NCI-H2081 treated with DMSO at 0.1 percent for 48 hours (cell line): ENCODE results near the gene MAP3K20.
"Not testable (repeated sequence)": the region's sequence is repeated elsewhere in the genome, so short reads cannot be mapped to it uniquely, and the experiment has no call there.

ENCODE experiments used
- DNase-seq: peaks from one replicate; lab custom pipeline; 2025; lab: John Stamatoyannopoulos, UW

The MAP3K20 gene

DNA sequence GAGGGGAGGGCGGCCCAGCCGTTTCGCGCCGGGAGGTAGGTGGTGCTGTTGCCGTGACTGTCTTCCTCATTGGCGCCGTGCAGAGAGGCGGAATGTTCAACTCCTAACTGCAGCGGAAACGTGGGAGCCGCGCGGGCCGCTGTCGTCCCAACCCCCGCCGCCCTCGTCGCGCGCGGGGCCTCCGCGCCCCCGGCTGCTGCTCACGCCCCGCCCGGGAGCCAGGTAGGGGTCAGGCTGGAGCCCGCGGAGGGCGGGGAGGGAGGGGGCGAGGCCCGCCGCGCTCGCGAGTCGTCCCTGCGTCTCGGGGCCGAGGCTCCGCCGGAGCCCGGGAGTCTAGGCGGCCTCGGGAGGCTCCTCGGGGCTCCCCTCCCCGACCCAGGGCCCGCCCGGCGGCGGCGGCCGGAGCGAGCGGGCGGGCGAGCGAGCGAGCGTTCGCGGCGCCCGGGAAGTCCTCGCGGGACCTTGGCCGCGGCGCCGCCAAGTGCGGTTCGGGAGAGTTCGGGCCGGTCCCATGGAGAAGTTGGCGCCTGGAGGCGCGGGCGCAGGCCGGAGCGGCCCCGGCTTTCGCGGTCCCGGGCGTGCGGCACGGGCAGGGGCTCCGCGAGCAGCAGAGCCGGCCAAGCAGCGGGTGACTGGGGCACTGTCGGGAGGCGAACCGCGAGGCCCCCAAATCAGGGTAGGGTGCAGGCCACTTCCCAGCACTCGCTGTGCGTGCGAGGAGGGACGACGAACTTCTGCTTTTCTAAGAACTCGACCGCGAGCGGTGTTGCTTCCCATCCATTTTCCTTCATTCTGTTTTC, at the start of gene MAP3K20:
Gene MAP3K20 (plus strand): TSS at position 66 of the 800 bp plus-strand sequence. CDS start 15,186 bp downstream, outside the sequence.
- no peak for DNase-seq

DNA sequence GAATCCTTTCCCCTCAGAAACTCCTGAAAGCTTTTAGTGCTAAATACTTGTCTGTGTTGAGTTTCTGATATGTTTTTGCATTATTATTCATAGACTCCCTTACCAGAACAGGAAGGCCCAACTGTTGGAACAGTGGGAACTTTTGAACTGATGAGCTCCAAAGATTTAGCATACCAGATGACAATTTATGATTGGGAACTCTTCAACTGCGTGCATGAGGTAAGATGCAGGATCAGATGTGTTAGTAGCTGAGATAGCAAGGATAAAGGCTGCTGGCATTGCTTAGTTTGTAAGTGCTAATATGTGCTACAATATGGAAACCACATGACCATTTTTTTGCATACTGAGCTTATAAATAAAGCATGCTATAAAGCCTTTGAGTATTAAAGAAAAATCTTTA, 49.2 kb upstream of the MAP3K20 start:
- no peak for DNase-seq

DNA sequence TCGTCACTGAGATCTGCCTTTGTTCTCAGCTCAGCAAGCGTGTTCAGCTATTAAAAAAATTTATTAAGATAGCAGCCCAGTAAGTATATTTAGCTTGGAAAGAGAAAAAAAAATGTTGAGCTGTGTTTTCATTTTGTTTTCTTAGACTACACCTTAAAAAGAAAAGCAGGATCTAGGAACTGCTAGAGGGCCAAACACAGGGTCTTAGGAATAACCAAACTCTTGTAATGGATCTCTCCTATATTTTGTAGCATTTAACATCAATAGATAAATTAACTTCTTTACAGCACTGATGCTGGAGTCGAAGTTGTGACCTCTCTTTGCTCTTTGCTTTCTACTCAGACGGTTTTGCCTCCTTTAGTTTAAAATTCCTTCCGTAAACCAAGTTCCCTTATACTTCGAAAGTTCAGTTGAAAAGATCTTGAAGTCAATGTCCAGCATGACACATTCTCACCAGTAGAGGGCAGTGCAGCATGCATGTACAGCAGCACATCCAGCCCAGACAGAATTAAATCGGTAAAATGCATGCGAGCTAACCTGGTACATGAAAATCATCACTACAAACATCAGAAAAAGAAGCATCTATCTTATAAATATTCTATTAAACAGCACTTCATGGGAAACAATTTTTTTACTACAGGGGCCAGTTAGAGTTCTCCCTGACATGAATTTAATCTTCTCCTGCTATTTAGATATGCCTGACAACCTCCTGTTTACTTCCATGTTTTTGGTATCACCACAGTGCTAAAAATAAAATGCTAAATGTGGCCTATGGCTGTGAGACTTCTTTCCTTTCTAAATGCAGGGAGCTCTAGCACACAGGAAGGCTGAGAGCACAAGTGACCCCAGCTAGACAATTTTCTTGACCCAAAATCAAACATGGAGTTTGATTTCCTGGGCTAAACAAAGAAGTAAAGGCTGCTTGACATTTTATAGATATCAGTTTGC, 48.2 kb upstream of the MAP3K20 start:
- peak; percentile 41 for DNase-seq

DNA sequence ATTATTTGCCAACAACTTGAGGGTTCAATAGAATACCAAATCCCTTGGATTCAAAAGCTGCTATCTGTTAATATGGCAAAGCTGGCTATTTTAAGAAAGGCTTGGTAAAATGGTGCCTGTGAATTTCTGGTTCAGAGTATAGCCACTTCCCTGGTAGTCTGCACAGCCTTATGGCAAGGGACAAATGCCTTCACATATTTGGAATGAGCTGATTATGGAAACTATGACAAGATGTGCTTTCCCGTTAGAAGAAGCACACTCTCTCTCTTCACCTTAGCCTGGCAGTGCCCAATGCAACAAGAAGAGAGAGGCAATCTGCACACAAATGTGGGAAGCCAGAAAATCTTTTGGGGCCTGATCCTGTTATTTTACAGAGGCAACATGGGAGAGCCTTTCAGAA, 47.5 kb upstream of the MAP3K20 start:
- no peak for DNase-seq

DNA sequence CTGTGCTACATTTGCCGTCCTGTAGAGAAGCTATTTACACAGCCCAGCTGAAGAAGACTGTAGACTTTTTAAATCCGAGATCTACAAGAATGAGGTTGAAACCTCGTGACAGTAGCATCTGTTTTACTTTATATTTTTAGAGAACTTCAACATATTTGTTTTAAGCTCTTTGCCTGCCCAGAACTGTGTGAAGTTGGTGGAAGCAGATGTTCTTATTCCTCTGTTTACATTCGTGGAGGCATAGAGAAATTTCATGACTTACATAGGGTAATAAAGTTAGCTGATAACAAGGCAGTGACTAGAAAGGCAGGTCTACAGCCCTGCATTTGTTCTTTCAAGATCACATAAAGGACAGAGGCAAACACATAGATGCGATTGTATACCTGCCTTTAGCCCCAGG, 47.0 kb upstream of the MAP3K20 start:
- DNase-seq, result no peak

DNA sequence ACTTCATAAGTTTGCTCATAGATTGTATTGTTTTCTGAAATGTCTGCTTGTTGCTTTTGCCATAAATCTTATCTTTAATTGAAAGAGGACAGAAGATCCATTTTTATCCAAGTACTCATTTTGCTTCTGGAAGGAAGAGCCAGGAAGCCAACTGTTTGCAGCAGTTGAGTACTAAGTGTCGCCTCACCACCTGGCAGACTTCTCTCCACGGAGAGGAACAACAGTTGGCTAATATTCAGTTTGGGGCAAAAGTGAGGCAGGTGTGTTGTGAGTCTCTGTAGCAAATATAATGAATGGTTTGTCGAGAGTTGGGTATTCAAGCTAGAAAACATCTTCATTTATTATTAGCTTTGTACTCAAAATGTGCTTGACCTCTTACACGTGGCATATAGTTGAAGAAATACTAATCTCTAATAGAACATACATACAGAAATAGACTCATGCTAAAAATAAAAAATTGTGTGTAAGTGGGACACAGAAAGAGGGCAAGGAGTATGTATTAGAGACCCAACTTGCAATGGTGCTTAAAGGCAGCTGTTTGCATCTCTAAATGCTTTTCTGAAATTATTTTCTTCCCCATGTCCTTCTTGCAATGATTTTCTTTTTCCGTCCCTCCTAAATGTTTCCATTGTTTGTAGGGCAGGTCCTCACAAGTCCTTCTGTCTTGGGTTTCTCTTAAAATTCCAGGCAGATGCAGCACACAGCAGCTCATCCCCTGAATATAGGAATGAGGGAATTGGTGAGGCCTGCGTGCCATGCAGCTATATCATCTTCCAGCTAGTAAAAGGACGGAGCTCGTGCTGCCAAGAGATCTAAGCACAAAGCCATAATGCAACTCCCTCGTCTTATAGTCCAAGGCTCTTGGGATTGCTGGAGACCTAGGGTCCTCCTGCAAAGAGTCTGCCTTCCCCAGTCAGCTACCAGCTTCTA, 44.8 kb upstream of the MAP3K20 start:
- no peak for DNase-seq

DNA sequence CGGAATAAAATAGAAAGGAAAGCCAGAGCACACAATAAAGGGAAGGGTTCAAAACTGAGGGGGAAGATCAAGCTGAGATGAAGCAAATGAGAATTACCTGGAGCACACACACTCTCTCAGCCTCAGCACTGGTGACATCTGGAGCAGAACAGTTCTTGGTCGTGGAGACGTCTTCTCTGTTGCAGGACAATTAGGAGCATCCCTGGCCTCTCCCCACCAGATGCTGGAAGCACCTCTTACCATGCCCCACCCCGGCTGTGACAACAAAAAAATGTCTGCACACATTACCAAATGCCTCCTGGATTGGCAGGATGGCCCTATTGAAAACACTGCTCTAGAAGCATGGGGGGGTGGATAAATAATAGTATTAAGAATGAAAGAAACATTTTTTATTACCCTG, 43.6 kb upstream of the MAP3K20 start:
- DNase-seq, result no peak

DNA sequence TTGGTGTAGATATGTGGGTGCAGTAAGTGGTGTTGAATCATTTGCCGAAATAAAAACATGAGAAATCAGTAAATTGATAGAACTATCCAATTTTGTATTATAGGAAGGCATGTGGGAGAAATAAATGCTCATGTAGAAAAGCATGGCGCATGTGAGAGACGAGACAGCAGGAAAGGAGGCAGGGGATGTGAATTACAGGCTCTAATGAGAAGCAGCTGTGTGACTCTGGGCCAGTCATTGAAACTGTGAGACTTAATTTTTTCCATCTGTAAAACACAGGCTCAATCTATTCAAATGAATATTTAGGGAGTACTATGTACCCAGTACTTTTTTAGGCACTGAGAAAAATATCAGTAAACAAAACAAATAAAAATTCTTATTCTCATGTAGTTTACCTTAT, 42.6 kb upstream of the MAP3K20 start:
- no peak for DNase-seq

DNA sequence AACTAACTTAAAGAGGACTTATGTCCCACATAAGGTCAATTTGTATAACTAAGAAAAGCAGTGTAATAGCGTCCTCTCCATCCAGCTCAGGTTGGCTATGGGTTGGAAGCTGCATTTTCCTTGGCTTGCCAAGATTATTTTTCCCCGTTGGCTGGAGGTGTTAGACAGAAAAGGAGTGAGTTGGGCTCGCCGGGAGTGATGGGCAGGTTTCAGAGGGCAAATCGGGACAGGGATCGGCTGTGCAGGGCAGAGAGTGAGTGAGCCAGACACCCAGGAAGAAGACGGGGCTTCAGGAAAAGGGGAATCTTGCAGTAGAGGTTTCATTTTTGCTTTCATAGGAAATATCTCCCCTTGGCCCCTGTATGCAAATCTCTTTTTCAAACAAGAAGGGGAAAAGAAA, 41.5 kb upstream of the MAP3K20 start:
- no peak for DNase-seq

DNA sequence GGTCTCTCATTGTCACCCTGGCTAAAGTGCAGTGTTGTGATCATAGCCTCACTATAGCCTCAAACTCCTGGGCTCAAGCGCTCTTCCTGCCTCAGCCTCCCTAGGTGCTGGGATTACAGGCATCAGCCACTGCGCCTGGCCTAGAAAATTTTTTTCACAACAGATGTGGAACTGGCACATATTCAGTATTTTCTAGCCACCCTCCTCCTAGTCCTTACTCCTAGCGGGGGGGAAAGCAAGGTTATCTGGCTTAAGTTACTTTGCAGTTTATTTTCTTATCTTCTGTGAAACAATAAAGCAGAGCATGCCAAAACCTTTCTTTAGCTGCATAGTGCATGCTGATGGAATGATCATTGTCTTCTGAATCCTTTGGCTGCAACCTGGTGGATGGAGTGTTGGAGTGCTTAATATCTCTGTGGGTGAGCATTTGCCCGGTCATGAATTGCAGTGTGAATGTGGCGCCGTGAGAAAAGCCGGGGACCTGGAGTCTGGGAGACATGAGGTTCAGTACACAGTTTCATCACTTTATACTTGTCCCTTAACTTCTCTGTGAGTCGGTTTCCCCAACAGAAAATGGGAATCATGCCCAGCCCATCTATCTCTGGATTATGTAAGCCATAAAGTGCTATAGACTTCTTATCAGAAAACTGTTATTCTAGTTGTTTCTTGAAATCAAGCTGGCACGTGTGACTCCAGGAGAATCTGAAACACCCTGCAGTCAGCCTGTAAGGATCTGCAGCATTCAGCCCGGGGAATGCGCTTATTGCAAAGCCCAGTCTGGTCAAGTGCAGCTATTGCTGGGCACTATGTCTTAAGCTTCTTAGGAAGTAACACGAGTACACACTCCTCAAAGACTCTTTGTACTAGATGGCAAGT, 38.2 kb upstream of the MAP3K20 start:
- no peak for DNase-seq

DNA sequence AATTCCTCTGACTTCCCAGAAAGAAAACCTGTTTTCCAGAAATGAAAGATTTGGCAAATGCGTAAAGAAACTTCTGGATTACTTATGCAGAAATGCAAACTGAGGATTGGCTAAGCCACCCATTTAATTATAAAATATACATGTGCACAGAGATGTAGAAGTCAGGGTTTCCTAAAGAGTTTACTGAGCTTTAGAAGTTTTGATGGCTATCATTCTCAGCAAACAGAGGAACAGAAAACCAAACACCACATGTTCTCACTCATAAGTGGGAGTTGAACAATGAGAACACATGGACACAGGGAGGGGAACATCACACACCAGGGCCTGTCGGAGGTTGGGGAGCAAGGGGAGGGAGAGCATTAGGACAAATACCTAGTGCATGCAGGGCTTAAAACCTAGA, 37.4 kb upstream of the MAP3K20 start:
- not testable (repeated sequence) for DNase-seq

DNA sequence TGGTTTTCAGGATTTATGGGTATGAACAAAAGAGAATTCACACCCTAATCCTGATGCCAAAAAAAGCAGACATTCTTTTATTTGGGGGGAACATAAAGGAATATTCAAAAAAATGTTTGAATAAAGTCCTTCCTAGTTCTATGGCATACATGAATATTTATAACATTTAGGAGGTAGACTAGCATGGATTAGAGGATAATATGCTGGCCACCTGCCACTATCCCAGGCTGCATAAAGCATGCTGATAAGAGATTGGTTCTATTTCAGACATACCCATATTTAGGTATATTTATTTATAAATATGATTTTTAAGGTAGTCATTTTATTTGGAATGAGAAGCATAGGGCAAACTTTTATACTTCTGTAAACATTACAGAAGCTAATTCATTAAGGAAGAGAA, 34.9 kb upstream of the MAP3K20 start:
- DNase-seq, result no peak

DNA sequence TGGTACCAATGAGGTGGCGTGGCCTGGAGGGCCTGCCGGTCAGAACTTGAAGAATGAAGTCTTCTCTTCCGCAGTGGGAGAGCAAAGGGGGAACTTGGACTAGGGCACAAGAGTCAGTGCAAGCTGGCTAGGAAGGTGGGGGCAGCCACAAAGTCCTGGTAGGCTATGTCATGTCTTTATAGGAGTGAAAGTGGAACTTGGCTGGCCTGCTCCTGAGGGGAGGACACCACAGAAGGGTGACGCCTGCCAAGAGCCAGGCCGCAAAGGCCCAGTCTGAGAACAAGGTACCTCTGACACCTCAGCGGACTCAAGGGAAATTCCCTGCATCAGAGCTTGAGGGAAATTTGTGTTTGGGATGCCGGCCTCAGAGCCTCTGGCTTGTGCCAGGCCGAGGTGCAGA, 32.2 kb upstream of the MAP3K20 start:
- no peak for DNase-seq

DNA sequence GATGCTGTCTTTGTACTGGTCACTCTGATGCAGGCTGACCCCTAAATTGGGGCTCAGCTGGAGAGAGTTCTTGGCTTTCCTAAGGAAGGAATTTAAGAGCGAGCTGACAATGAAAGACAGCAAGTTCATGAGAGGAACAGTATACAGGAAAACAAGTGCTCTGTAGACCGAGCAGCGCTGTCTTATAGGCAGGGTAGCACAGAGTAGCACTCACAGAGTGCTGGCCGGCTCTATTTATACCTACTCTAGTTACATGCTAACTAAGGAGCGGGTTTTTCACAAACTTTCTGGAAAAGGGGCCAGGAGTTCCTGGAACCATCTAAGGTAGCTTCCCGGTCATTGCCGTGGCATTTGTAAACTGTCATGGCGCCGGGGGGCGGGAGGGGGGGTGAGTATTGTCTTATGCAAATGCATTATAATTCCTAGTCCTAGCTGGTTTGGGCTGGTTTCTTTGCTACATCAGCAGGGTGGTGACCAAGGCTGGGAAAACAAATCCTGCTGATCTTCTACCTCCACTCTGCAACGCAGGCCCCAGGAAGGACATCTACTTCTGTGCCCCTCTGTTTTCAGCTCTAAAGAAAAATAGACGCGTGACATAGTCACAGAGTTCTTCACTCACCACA, 31.6 kb upstream of the MAP3K20 start:
- no peak for DNase-seq

DNA sequence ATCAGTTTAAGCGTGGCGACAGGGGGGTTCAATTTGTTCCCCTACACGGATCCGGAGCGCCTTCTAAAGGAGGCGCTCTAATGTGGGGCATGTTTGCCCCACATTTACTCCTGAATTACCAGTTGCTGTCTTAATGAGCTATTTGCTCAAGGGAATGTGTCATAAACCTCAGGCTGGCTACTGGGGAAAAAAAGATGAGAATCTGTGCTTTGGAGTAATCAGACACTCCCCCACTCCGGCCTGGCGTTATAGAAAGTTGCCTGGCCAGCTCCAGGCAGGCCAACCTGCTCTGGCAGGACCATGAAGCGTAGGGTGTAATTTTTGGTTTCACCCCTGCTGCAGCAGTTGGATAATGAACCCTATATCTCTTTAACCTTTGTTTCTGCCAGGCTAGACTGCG, 31.0 kb upstream of the MAP3K20 start:
- no peak for DNase-seq

DNA sequence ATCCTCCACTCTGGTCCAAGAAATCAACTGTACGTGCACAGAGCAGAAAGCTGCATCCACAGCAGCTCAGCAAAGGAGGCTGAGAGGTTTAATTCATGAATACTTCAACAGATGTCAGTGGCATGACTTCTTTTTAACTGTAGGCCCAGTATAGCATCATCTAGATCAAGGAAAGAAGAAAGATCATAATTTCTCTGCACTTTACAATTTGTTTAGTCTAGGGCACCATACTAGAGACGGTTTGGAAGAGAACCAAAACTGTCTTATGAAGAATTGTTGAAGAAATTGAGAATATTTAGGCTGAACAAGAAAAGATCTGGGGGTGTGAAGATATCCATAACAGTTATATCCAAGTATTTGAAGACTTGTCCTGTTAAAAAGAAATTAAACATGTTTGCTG, 30.5 kb upstream of the MAP3K20 start:
- no peak for DNase-seq

DNA sequence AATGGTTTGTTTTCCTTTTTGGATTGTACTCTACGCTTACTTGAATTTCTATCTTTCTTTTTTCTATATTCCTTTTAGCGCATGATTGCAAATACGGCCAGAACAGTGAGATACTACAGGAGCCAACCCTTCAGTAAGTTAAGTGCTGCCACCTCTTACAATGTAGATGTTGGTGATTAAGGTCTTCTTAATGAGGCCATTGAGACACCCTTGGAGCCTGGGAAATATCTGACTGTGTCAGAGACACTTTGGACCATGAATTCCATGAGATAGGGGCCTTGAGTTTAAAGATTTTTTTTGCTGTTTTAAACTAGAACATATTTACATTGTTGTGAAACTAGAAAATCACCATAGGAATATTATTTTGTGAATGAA, 27.1 kb upstream of the MAP3K20 start:
- no peak for DNase-seq

DNA sequence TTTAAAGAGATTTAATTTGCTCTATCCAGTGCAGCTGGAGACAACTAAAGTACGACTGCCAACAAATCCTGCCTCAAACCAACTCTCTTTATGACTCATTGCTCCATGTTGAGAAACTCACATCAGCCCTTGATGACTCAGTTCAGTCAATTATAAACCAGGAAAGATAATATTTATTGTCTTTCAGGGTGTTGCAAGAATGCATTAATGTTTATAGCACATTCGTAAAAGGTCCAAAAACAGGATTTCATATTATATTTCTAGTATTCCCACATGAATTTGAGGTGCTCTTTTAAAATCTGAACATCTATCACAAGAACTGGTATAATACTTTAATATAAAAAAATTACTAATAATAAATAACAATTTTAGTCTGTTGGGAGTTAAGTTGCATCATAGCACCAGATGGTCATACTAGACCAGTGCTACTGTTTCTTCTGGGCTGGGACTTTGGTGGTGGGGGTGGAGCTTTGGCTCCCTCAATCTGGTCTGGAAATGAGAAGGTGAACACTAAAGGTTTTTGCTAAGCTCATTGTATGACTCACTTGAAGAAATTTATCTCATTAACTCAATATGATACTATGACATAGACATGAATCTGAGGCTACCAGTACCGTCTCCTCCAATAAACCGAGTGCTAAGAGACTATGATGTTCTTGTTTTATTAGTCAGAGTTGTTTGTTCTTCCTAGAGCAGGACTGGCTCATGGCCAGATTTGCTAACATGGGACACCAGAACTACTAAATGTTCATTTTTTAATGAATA, 26.6 kb upstream of the MAP3K20 start:
- no peak for DNase-seq

DNA sequence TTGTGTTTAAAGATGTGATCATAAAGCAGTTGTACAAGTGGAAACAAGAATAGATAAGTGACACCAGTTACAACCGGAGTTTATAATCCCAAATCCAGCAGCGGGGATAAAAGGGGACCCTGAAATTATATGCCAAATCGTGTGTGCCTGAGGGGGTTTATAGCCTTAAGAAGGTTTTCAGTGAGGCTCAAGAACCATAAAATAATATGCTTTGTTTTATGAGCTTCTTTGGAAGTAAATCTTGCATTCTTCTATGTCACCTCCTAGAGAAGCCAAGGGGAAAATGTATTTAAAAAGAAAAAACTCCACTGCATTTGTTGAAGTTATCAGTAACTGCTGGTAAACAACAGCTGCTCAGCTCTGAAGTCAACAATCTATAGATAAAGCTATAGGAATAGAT, 25.8 kb upstream of the MAP3K20 start:
- no peak for DNase-seq

DNA sequence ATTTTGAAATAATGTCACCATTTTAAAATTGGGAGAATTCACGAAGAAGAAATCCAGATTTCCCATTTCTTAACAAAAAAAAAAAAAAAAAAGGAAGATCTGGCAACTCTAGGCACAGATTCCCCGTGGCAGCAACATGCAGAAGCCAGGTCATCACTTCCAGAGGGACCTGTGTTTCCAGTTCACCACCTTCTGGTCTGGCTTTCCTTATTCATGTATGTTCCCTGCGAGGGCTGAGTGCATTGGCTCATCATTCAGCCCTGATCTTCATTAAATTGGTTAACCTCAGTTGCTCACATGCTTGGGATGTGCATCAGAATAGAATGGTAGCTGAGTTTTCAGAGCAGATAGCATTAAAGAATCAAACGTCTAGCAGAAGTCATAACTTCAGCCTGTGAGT, 25.0 kb upstream of the MAP3K20 start:
- no peak for DNase-seq
